ENCODE measurements around the gene CTBP1.

CTBP1 gene

GRCh38 chr4:1222036-1222789 lies 26.7 kb downstream of the CTBP1 start:
- Histone ChIP-seq H3K4me1 (ENCODE audit: control insufficient read depth, insufficient read depth, low read length) (no peaks in the 10 kb centered on the region), H3K36me3 (ENCODE audit: control insufficient read depth, insufficient read depth, low read length) (peaks cover 26% of the 10 kb centered on the region)

GRCh38 chr4:1221155-1221870 lies 27.6 kb downstream of the CTBP1 start:
- Histone ChIP-seq H3K27ac (ENCODE audit: low read length) (no peak overlapping the region), H3K36me3 (ENCODE audit: control insufficient read depth, insufficient read depth, low read length) (peaks cover 30% of the 10 kb centered on the region), H3K27me3 (ENCODE audit: control insufficient read depth, insufficient read depth, low read length) (no peaks in the 10 kb centered on the region), H3K4me1 (ENCODE audit: control insufficient read depth, insufficient read depth, low read length) (no peaks in the 10 kb centered on the region), H3K4me3 (ENCODE audit: low read length) (no peak overlapping the region), H3K9me3 (ENCODE audit: control insufficient read depth, insufficient read depth, low read length) (no peaks in the 10 kb centered on the region)
- DNase-seq (ENCODE audit: low read depth, low spot score) = no peak
- no CpG with 5 or more reads among the region's 33 CpGs for WGBS (ENCODE audit: insufficient coverage, insufficient read length)

More at GRCh38 chr4:1222036-1222789, 26.7 kb downstream of the CTBP1 start:
- Histone ChIP-seq H3K27ac (ENCODE audit: low read length) (no peak overlapping the region), H3K27me3 (ENCODE audit: control insufficient read depth, insufficient read depth, low read length) (no peaks in the 10 kb centered on the region), H3K4me3 (ENCODE audit: low read length) (no peak overlapping the region), H3K9me3 (ENCODE audit: control insufficient read depth, insufficient read depth, low read length) (no peaks in the 10 kb centered on the region)
- no CpG with 5 or more reads among the region's 34 CpGs for WGBS (ENCODE audit: insufficient coverage, insufficient read length)
- DNase-seq (ENCODE audit: low read depth, low spot score) = no peak

GRCh38 chr4:1220566-1220965 lies 28.4 kb downstream of the CTBP1 start:
- Histone ChIP-seq H3K27me3 (ENCODE audit: control insufficient read depth, insufficient read depth, low read length) (no peaks in the 10 kb centered on the region), H3K4me3 (ENCODE audit: low read length) (no peak overlapping the region), H3K36me3 (ENCODE audit: control insufficient read depth, insufficient read depth, low read length) (peaks cover 35% of the 10 kb centered on the region), H3K27ac (ENCODE audit: low read length) (no peak overlapping the region), H3K9me3 (ENCODE audit: control insufficient read depth, insufficient read depth, low read length) (no peaks in the 10 kb centered on the region), H3K4me1 (ENCODE audit: control insufficient read depth, insufficient read depth, low read length) (no peaks in the 10 kb centered on the region)
- WGBS (ENCODE audit: insufficient coverage, insufficient read length) = no CpG with 5 or more reads among the region's 16 CpGs
- no peak for DNase-seq (ENCODE audit: low read depth, low spot score)

- Histone ChIP-seq H3K36me3 (ENCODE audit: control insufficient read depth, insufficient read depth, low read length) (peaks cover 31% of the 10 kb centered on the region), H3K4me3 (ENCODE audit: low read length) (no peak overlapping the region), H3K4me1 (ENCODE audit: control insufficient read depth, insufficient read depth, low read length) (no peaks in the 10 kb centered on the region), H3K27ac (ENCODE audit: low read length) (no peak overlapping the region), H3K9me3 (ENCODE audit: control insufficient read depth, insufficient read depth, low read length) (no peaks in the 10 kb centered on the region), H3K27me3 (ENCODE audit: control insufficient read depth, insufficient read depth, low read length) (no peaks in the 10 kb centered on the region)
- no CpG with 5 or more reads among the region's 7 CpGs for WGBS (ENCODE audit: insufficient coverage, insufficient read length)
- DNase-seq (ENCODE audit: low read depth, low spot score) = no peak
Measured at GRCh38 chr4:1219566-1219950, 29.4 kb downstream of the CTBP1 start.

GRCh38 chr4:1218634-1219565 lies 30.0 kb downstream of the CTBP1 start:
- no peak overlapping the region for H3K4me3 ChIP-seq (ENCODE audit: low read length)
- H3K9me3 ChIP-seq (ENCODE audit: control insufficient read depth, insufficient read depth, low read length) = no peaks in the 10 kb centered on the region
- no peaks in the 10 kb centered on the region for H3K4me1 ChIP-seq (ENCODE audit: control insufficient read depth, insufficient read depth, low read length)
- no CpG with 5 or more reads among the region's 21 CpGs for WGBS (ENCODE audit: insufficient coverage, insufficient read length)
- H3K36me3 ChIP-seq (ENCODE audit: control insufficient read depth, insufficient read depth, low read length) = peaks cover 28% of the 10 kb centered on the region
- H3K27ac ChIP-seq (ENCODE audit: low read length) = no peak overlapping the region
- DNase-seq (ENCODE audit: low read depth, low spot score) = no peak
- H3K27me3 ChIP-seq (ENCODE audit: control insufficient read depth, insufficient read depth, low read length) = no peaks in the 10 kb centered on the region

- no peaks in the 10 kb centered on the region for H3K27me3 ChIP-seq (ENCODE audit: control insufficient read depth, insufficient read depth, low read length)
- H3K9me3 ChIP-seq (ENCODE audit: control insufficient read depth, insufficient read depth, low read length) = no peaks in the 10 kb centered on the region
- H3K27ac ChIP-seq (ENCODE audit: low read length) = no peak overlapping the region
- H3K4me1 ChIP-seq (ENCODE audit: control insufficient read depth, insufficient read depth, low read length) = no peaks in the 10 kb centered on the region
- no peak for DNase-seq (ENCODE audit: low read depth, low spot score)
- WGBS (ENCODE audit: insufficient coverage, insufficient read length) = no CpG with 5 or more reads among the region's 27 CpGs
- H3K36me3 ChIP-seq (ENCODE audit: control insufficient read depth, insufficient read depth, low read length) = peaks cover 40% of the 10 kb centered on the region
- H3K4me3 ChIP-seq (ENCODE audit: low read length) = no peak overlapping the region
Measured at GRCh38 chr4:1217366-1217765, 31.6 kb downstream of the CTBP1 start.

- Histone ChIP-seq H3K4me1 (ENCODE audit: control insufficient read depth, insufficient read depth, low read length) (no peaks in the 10 kb centered on the region), H3K9me3 (ENCODE audit: control insufficient read depth, insufficient read depth, low read length) (no peaks in the 10 kb centered on the region), H3K27me3 (ENCODE audit: control insufficient read depth, insufficient read depth, low read length) (no peaks in the 10 kb centered on the region), H3K27ac (ENCODE audit: low read length) (no peak overlapping the region), H3K36me3 (ENCODE audit: control insufficient read depth, insufficient read depth, low read length) (peaks cover 45% of the 10 kb centered on the region), H3K4me3 (ENCODE audit: low read length) (no peak overlapping the region)
- DNase-seq (ENCODE audit: low read depth, low spot score) = no peak
- no CpG with 5 or more reads among the region's 21 CpGs for WGBS (ENCODE audit: insufficient coverage, insufficient read length)
Measured at GRCh38 chr4:1216869-1217294, 32.0 kb downstream of the CTBP1 start.

GRCh38 chr4:1216076-1216614 lies 32.8 kb downstream of the CTBP1 start:
- no peaks in the 10 kb centered on the region for H3K27me3 ChIP-seq (ENCODE audit: control insufficient read depth, insufficient read depth, low read length)
- H3K9me3 ChIP-seq (ENCODE audit: control insufficient read depth, insufficient read depth, low read length) = no peaks in the 10 kb centered on the region
- H3K36me3 ChIP-seq (ENCODE audit: control insufficient read depth, insufficient read depth, low read length) = peaks cover 43% of the 10 kb centered on the region
- H3K27ac ChIP-seq (ENCODE audit: low read length) = no peak overlapping the region
- no peak for DNase-seq (ENCODE audit: low read depth, low spot score)
- no CpG with 5 or more reads among the region's 34 CpGs for WGBS (ENCODE audit: insufficient coverage, insufficient read length)
- no peaks in the 10 kb centered on the region for H3K4me1 ChIP-seq (ENCODE audit: control insufficient read depth, insufficient read depth, low read length)
- no peak overlapping the region for H3K4me3 ChIP-seq (ENCODE audit: low read length)

GRCh38 chr4:1215141-1216075 lies 33.5 kb downstream of the CTBP1 start:
- H3K4me1 ChIP-seq (ENCODE audit: control insufficient read depth, insufficient read depth, low read length) = no peaks in the 10 kb centered on the region
- no peak for DNase-seq (ENCODE audit: low read depth, low spot score)
- peaks cover 49% of the 10 kb centered on the region for H3K36me3 ChIP-seq (ENCODE audit: control insufficient read depth, insufficient read depth, low read length)
- no peak overlapping the region for H3K27ac ChIP-seq (ENCODE audit: low read length)
- H3K27me3 ChIP-seq (ENCODE audit: control insufficient read depth, insufficient read depth, low read length) = no peaks in the 10 kb centered on the region
- no peak overlapping the region for H3K4me3 ChIP-seq (ENCODE audit: low read length)
- no CpG with 5 or more reads among the region's 31 CpGs for WGBS (ENCODE audit: insufficient coverage, insufficient read length)
- no peaks in the 10 kb centered on the region for H3K9me3 ChIP-seq (ENCODE audit: control insufficient read depth, insufficient read depth, low read length)
